Head of caudate nucleus (tissue), 42 donors: Measurements from ENCODE around the gene SPATA32.

Experiments used
- DNase-seq, 42 donors: peaks; one replicate each; pipeline versions ENCODE4 v3.0.0 to v3.0.0-alpha.2; 2020 to 2021; ENCODE audit warnings: mixed read lengths in 7 of 42
- intact Hi-C: fragments of 100-400 bp; cut with DNase I; formaldehyde crosslinking; loops from one replicate; pipeline ENCODE4 v1.15.0; 2022

SPATA32 gene

GRCh38 chr17:45277992-45278391, 16.1 kb upstream of the SPATA32 start:
- DNase-seq, result no peak
- intact Hi-C loops, result loop anchor here (2.0 to 5.0 kb wide), 2 partner anchors 39 to 107 kb away; partner anchors contain the start of gene MAP3K14

GRCh38 chr17:45277216-45277849, 15.4 kb upstream of the SPATA32 start:
- intact Hi-C loops, result loop anchor here (2.0 to 5.0 kb wide), 2 partner anchors 40 to 107 kb away; partner anchors contain the start of gene MAP3K14
- DNase-seq, result peak; percentile 84 to 97 (median 92)

- intact Hi-C loops, result loop anchor here (2.0 to 5.0 kb wide), 2 partner anchors 41 to 109 kb away; partner anchors contain the start of gene MAP3K14
- DNase-seq, result no peak
Observed at GRCh38 chr17:45276031-45276430, 14.1 kb upstream of the SPATA32 start.

GRCh38 chr17:45274033-45274432, 12.1 kb upstream of the SPATA32 start:
- DNase-seq, result no peak
- intact Hi-C loops, result no loop called here

- DNase-seq, result no peak
- intact Hi-C loops, result no loop called here
Observed at GRCh38 chr17:45273551-45273957, 11.7 kb upstream of the SPATA32 start.

- intact Hi-C loops, result no loop called here
Observed at GRCh38 chr17:45271603-45272002, 9.7 kb upstream of the SPATA32 start.

GRCh38 chr17:45270828-45271418, 9.0 kb upstream of the SPATA32 start:
- no peak for DNase-seq
- intact Hi-C loops, result no loop called here

More at GRCh38 chr17:45271603-45272002, 9.7 kb upstream of the SPATA32 start:
- DNase-seq, result no peak

- DNase-seq, result no peak
- intact Hi-C loops, result no loop called here
Observed at GRCh38 chr17:45269912-45270311, 8.0 kb upstream of the SPATA32 start.

GRCh38 chr17:45267436-45268055, 5.7 kb upstream of the SPATA32 start:
- no peak for DNase-seq
- intact Hi-C loops, result no loop called here

GRCh38 chr17:45266372-45266926, 4.6 kb upstream of the SPATA32 start:
- intact Hi-C loops, result no loop called here
- no peak for DNase-seq

- intact Hi-C loops, result no loop called here
- no peak for DNase-seq
Observed at GRCh38 chr17:45265821-45266220, 3.9 kb upstream of the SPATA32 start.

GRCh38 chr17:45264988-45265387, 3.1 kb upstream of the SPATA32 start:
- DNase-seq, result no peak
- intact Hi-C loops, result no loop called here

GRCh38 chr17:45264430-45264829, 2.5 kb upstream of the SPATA32 start:
- no peak for DNase-seq
- intact Hi-C loops, result no loop called here

GRCh38 chr17:45263477-45263860, 1.6 kb upstream of the SPATA32 start:
- intact Hi-C loops, result no loop called here
- DNase-seq, result no peak

GRCh38 chr17:45262516-45263476, 902 bp upstream of the SPATA32 start:
- intact Hi-C loops, result no loop called here
- DNase-seq, result no peak

GRCh38 chr17:45260204-45260783, 1.6 kb downstream of the SPATA32 start:
- no peak for DNase-seq
- intact Hi-C loops, result no loop called here

- intact Hi-C loops, result no loop called here
Observed at GRCh38 chr17:45258981-45259380, 2.9 kb downstream of the SPATA32 start.

GRCh38 chr17:45257115-45257514, 4.8 kb downstream of the SPATA32 start:
- intact Hi-C loops, result no loop called here
- no peak for DNase-seq

More at GRCh38 chr17:45258981-45259380, 2.9 kb downstream of the SPATA32 start:
- DNase-seq, result no peak
